HCT116 (cell line): ENCODE measurements around the gene SLC8A2. TPM values are rescaled to one million over a fixed set of nuclear protein-coding genes. Genes with fewer than 3 reads are reported as not detected.

Experiments used
- ATAC-seq: fragments of 200-7000 bp; cut with Tn5 transposase; 2 replicates; pipeline ENCODE4 v1.9.1; 2020; ENCODE audit warnings: mild to moderate bottlenecking, moderate library complexity
- BruUV-seq: library from RNA; stranded (reverse); fragments of 400-500 nt; replicated peaks from 2 replicates; lab custom pipeline; 2021; lab: Mats Ljungman, UMichigan
- CTCF ChIA-PET: fragments of 300-600 bp; sonication (Branson Sonifier 250); formaldehyde crosslinking; loops from one replicate; lab custom pipeline; 2021; ENCODE audit warnings: antibody characterized with exemption; lab: Charles Lee
- POLR2A ChIA-PET: fragments of 300-600, 350-600 bp; sonication (Branson Sonifier 250); formaldehyde crosslinking; loops from one replicate; lab custom pipeline; 2021; ENCODE audit warnings: antibody characterized with exemption; lab: Charles Lee
- RAD21 ChIA-PET, 2 experiments: fragments of 300-600 bp; sonication (Branson Sonifier 250); formaldehyde crosslinking; loops; one replicate each; lab custom pipeline; 2023; ENCODE audit warnings: low total read pairs in 2 of 2; ENCODE audit not compliant: uncharacterized antibody in 2 of 2, unreplicated experiment in 2 of 2, low non-redundant PET in 1 of 2; lab: Charles Lee
- DNase-seq: peaks from one replicate; pipeline ENCODE4 v3.0.0-alpha.2; 2010; ENCODE audit warnings: low read depth, low spot score
- H2AFZ ChIP-seq: fragments of 200-600 bp; shearing (Covaris generic), sonication (generic); 2 replicates; pipeline ENCODE4 v1.6.1; 2017; ENCODE audit warnings: low read depth, mixed run types, mixed read lengths, antibody characterized with exemption, low read length; ENCODE audit not compliant: poor library complexity, severe bottlenecking
- H3K27ac ChIP-seq: 2 replicates; pipeline ENCODE4 v1.5.1; 2012; ENCODE audit warnings: low read depth, low read length
- H3K27me3 ChIP-seq: fragments of 200-600 bp; sonication (generic); 2 replicates; pipeline ENCODE4 v1.6.1; 2016; ENCODE audit warnings: mixed run types, low read length, mixed read lengths; ENCODE audit not compliant: insufficient read depth
- H3K36me3 ChIP-seq, 2 experiments: fragments of 200-500 bp in 1 of 2; fragments of 200-600 bp in 1 of 2; sonication (Bioruptor generic) in 1 of 2; sonication (generic) in 1 of 2; 2 replicates each; pipeline versions ENCODE4 v1.5.1 to v1.6.1; 2014 to 2016; ENCODE audit warnings: low read length in 2 of 2, inconsistent platforms in 1 of 2, mixed read lengths in 1 of 2, mixed run types in 1 of 2; ENCODE audit not compliant: insufficient read depth in 2 of 2, control insufficient read depth in 1 of 2
- H3K4me1 ChIP-seq, 2 experiments: fragments of 200-600 bp in 1 of 2; sonication (generic) in 1 of 2; 2 replicates each; pipeline versions ENCODE4 v1.5.1 to v1.6.1; 2012 to 2017; ENCODE audit warnings: low read length in 2 of 2, inconsistent platforms in 1 of 2, mild to moderate bottlenecking in 1 of 2, mixed read lengths in 1 of 2, mixed run types in 1 of 2, moderate library complexity in 1 of 2; ENCODE audit not compliant: insufficient read depth in 2 of 2, control insufficient read depth in 1 of 2
- H3K4me2 ChIP-seq: fragments of 200-600 bp; sonication (generic); 2 replicates; pipeline ENCODE4 v1.6.1; 2017; ENCODE audit warnings: mixed run types, low read length, mixed read lengths
- H3K4me3 ChIP-seq, 2 experiments: fragments of 200-600 bp in 1 of 2; sonication (generic) in 1 of 2; replicated peaks in 1 of 2; 2 replicates each; pipeline ENCODE4 v1.5.1; 2011 to 2016; ENCODE audit warnings: low read length in 2 of 2, control low read depth in 1 of 2, low read depth in 1 of 2, mild to moderate bottlenecking in 1 of 2, mixed read lengths in 1 of 2, mixed run types in 1 of 2
- H3K79me2 ChIP-seq: fragments of 200-600 bp; sonication (generic); 2 replicates; pipeline ENCODE4 v1.6.1; 2017; ENCODE audit warnings: mild to moderate bottlenecking, mixed run types, low read length, moderate library complexity, mixed read lengths; ENCODE audit not compliant: insufficient read depth
- H3K9ac ChIP-seq: fragments of 200-600 bp; sonication (generic); 2 replicates; pipeline ENCODE4 v1.6.1; 2016; ENCODE audit warnings: low read length, mixed read lengths
- H3K9me2 ChIP-seq: fragments of 200-600 bp; sonication (generic), shearing (Covaris generic); 2 replicates; pipeline ENCODE4 v1.6.1; 2017; ENCODE audit warnings: mixed run types, mild to moderate bottlenecking, moderate library complexity; ENCODE audit not compliant: insufficient read depth
- H3K9me3 ChIP-seq, 2 experiments: fragments of 200-500 bp in 1 of 2; fragments of 200-600 bp in 1 of 2; sonication (Bioruptor generic) in 1 of 2; sonication (generic) in 1 of 2; 2 replicates each; pipeline ENCODE4 v1.6.1; 2014 to 2017; ENCODE audit warnings: low read length in 2 of 2, mixed read lengths in 2 of 2, inconsistent platforms in 1 of 2, low read depth in 1 of 2, mild to moderate bottlenecking in 1 of 2, mixed run types in 1 of 2, moderate library complexity in 1 of 2; ENCODE audit not compliant: control insufficient read depth in 1 of 2, insufficient read depth in 1 of 2
- H4K20me1 ChIP-seq: fragments of 200-600 bp; sonication (generic), shearing (Covaris generic); 2 replicates; pipeline ENCODE4 v1.6.1; 2017; ENCODE audit warnings: mixed run types, mild to moderate bottlenecking, moderate library complexity; ENCODE audit not compliant: insufficient read depth
- CBX3 ChIP-seq: IDR thresholded peaks from 2 replicates; pipeline ENCODE4 v1.6.1; 2012; ENCODE audit warnings: low read depth
- CTCF ChIP-seq, 3 experiments: fragments of 200-600 bp in 1 of 3; sonication (generic) in 1 of 3; IDR thresholded peaks in 2 of 3; conservative IDR thresholded peaks in 1 of 3; 2 replicates each; pipeline ENCODE4 v1.5.1; 2012 to 2017; ENCODE audit warnings: low read depth in 2 of 3, low read length in 2 of 3, antibody characterized with exemption in 1 of 3, borderline replicate concordance in 1 of 3, control low read depth in 1 of 3, mild to moderate bottlenecking in 1 of 3, mixed read lengths in 1 of 3, mixed run types in 1 of 3, moderate library complexity in 1 of 3; ENCODE audit not compliant: insufficient read depth in 1 of 3
- EZH2phosphoT487 ChIP-seq: fragments of 200-600 bp; IDR thresholded peaks from 2 replicates; pipeline ENCODE4 v1.6.1; 2018; ENCODE audit warnings: antibody characterized with exemption, borderline replicate concordance
- MAX ChIP-seq: IDR thresholded peaks from 2 replicates; pipeline ENCODE4 v1.6.1; 2012
- POLR2AphosphoS5 ChIP-seq: IDR thresholded peaks from 2 replicates; pipeline ENCODE4 v1.6.1; 2011; ENCODE audit warnings: mild to moderate bottlenecking, low read depth, low read length, moderate library complexity
- RAD21 ChIP-seq: IDR thresholded peaks from 2 replicates; pipeline ENCODE4 v1.6.1; 2012; ENCODE audit warnings: low read depth, mild to moderate bottlenecking
- REST ChIP-seq: IDR thresholded peaks from 2 replicates; pipeline ENCODE4 v1.6.1; 2012; ENCODE audit warnings: low read depth
- SIN3A ChIP-seq: IDR thresholded peaks from 2 replicates; pipeline ENCODE4 v1.6.1; 2012; ENCODE audit warnings: low read depth
- SP1 ChIP-seq: IDR thresholded peaks from 2 replicates; pipeline ENCODE4 v1.6.1; 2012; ENCODE audit warnings: low read depth
- SRF ChIP-seq: IDR thresholded peaks from 2 replicates; pipeline ENCODE4 v1.6.1; 2012; ENCODE audit warnings: low read depth
- YY1 ChIP-seq: IDR thresholded peaks from 2 replicates; pipeline ENCODE4 v1.6.1; 2011; ENCODE audit warnings: low read length, low read depth, moderate library complexity, mild to moderate bottlenecking; ENCODE audit not compliant: insufficient replicate concordance; ENCODE audit errors: extremely low read depth
- ZNF274 ChIP-seq: fragments of 200-500 bp; sonication (Bioruptor generic); IDR thresholded peaks from 2 replicates; pipeline ENCODE4 v1.6.1; 2014; ENCODE audit warnings: mild to moderate bottlenecking, low read depth, low read length, inconsistent platforms
- intact Hi-C: fragments of 100-400 bp; cut with micrococcal nuclease; formaldehyde crosslinking; loops from 2 replicates; pipeline ENCODE4 v1.10.0; 2022
- total RNA-seq: library from RNA; stranded (reverse); gene quantifications from one replicate; pipeline ENCODE4 v1.2.1, GENCODE V29; 2021; ENCODE audit not compliant: unreplicated experiment

The SLC8A2 gene
- total RNA-seq, 1 experiment from 2014 or later = 0.98 TPM

- H3K4me1 ChIP-seq = peaks cover 19 to 27% of the 10 kb centered on the region in 2 experiments
- no TSS peak for BruUV-seq
- no peak for ATAC-seq
- ChIA-PET POLR2A (no interaction called here), RAD21 (no interaction called here), CTCF (no interaction called here)
- H3K79me2 ChIP-seq = no peaks in the 10 kb centered on the region
- no peak for DNase-seq
- no peak overlapping the region for H3K4me3 ChIP-seq
- no peak overlapping the region for H3K27ac ChIP-seq
- H3K27me3 ChIP-seq = peaks cover 20% of the 10 kb centered on the region; the same call in 1 of the 2 replicates
- no peak overlapping the region for H3K4me2 ChIP-seq
- no peak overlapping the region for H2AFZ ChIP-seq
- H3K9ac ChIP-seq = no peak overlapping the region
- no peaks in the 10 kb centered on the region for H3K36me3 ChIP-seq
- no peaks in the 10 kb centered on the region for H3K9me2 ChIP-seq
- intact Hi-C loops = no loop called here
- H3K9me3 ChIP-seq = no peaks in the 10 kb centered on the region
- H4K20me1 ChIP-seq = no peaks in the 10 kb centered on the region
- no peak for TF ChIP-seq EZH2phosphoT487
- no peak for TF ChIP-seq RAD21
- no peak for TF ChIP-seq CTCF (IDR thresholded peaks at IDR 0.05 in 2 of 3, conservative IDR thresholded peaks at IDR 0.05 in 1 of 3; ENCODE audit: borderline replicate concordance in 1 of 3, insufficient read depth in 1 of 3, low read depth in 2 of 3, low read length in 2 of 3)
- no peak for TF ChIP-seq SIN3A
- no peak for TF ChIP-seq POLR2AphosphoS5
- TF ChIP-seq SRF = no peak
- no peak for TF ChIP-seq ZNF274
- TF ChIP-seq CBX3 = no peak
- no peak for TF ChIP-seq REST
- TF ChIP-seq SP1 = no peak
- no peak for TF ChIP-seq MAX
- TF ChIP-seq YY1 = no peak
These were observed 50.4 kb downstream of the SLC8A2 start for GRCh38 chr19:47421244-47421786.
